C4-2B (cell line): ENCODE measurements around the gene CSAG3.
"Not testable (repeated sequence)": the region's sequence is repeated elsewhere in the genome, so short reads cannot be mapped to it uniquely, and the experiment has no call there.

Source experiments
- CTCF ChIP-seq: fragments of 450-650 bp; conservative IDR thresholded peaks from 2 replicates; pipeline ENCODE4 v1.5.1; 2017; ENCODE audit warnings: mild to moderate bottlenecking
- ZFX ChIP-seq: fragments of 450-650 bp; IDR thresholded peaks from 2 replicates; pipeline ENCODE4 v1.6.1; 2017

GRCh38 chrX:152713195-152713594, 45.8 kb upstream of the CSAG3 start:
- not testable (repeated sequence) for TF ChIP-seq CTCF, ZFX
